GM12873 (cell line): ENCODE measurements around the gene RFTN1.

Experiments
- TF ChIP-seq, protein P1 (sequence below): IDR thresholded peaks from 2 replicates; pipeline ENCODE4 v1.5.1; 2012; ENCODE audit warnings: low read depth, mild to moderate bottlenecking, moderate library complexity, low read length, control low read depth; ENCODE audit not compliant: insufficient read depth; ENCODE audit errors: missing control alignments

The RFTN1 gene

DNA sequence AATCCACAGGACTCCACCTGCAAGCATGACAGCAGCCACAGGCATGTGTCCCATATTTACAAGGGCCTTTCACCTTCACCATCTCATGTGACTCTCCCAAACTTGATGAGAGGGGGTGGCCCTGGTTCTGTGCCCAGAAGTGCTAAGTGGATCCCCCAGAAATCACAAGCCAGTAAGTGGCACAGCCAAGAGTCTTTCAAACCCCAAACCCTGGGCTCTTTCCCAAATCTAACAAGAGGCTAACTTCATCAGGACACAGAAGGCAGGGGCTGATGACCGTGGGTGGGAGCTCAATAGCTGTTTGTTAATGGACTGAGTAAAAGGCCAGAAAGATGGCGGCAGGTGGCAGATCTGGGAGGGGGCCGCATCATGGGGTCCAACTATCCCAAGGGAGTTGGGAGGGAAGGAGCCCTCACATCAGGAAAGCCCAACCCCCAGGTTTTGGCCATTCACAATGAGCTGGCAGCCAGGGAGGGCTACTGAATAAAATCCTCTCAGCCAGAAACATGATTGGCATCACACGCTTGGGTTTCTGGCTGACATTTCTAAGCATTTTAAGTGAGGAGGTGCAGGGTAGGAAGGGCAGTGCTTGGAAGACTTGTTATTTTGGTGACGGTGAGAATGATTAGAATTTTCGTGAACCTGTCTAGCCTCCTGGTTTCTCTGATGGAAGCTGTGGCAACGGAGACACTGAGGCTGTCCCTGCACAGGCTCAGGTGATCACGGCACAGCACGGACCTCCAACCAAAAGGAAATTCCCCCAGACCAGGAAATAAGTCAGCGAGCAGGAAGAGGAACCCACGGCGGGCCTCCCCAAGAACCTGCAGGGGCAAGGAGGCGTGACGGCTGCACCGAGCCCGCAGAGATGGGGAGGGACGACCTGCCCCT, 139.2 kb downstream of the RFTN1 start:
- TF ChIP-seq, protein P1, sequence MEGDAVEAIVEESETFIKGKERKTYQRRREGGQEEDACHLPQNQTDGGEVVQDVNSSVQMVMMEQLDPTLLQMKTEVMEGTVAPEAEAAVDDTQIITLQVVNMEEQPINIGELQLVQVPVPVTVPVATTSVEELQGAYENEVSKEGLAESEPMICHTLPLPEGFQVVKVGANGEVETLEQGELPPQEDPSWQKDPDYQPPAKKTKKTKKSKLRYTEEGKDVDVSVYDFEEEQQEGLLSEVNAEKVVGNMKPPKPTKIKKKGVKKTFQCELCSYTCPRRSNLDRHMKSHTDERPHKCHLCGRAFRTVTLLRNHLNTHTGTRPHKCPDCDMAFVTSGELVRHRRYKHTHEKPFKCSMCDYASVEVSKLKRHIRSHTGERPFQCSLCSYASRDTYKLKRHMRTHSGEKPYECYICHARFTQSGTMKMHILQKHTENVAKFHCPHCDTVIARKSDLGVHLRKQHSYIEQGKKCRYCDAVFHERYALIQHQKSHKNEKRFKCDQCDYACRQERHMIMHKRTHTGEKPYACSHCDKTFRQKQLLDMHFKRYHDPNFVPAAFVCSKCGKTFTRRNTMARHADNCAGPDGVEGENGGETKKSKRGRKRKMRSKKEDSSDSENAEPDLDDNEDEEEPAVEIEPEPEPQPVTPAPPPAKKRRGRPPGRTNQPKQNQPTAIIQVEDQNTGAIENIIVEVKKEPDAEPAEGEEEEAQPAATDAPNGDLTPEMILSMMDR = no peak

DNA sequence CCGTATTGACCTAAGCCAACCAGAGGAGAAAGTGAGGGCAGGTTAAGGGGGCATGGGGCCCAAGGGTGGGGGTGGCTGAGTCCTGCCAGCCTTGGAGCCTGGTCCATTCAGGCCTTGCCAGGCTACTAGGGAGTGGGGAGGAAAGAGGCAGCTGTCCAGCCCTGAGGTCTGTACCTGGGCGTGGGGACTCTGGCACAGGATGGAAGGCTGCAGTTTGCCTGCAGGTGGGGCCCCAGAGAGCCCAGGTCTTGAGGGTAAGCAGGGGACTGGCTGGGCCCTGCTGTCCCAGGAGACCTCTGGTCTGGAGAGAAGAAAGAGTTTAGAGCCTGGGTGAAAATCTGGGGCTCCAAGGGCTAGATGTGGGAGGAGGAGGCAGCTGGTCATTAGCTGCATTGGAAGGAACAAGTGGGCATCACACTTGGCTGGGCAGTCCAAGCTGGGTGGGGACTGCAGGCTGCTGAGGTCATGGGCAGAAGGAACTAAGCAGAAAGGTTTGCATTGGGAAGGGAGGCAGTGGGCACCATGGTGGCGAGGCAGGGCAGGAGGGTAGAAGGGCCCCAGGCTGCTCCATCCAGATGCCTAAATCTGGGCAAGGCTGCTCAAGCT, 140.1 kb downstream of the RFTN1 start:
- TF ChIP-seq, protein P1 = peak; percentile 25

DNA sequence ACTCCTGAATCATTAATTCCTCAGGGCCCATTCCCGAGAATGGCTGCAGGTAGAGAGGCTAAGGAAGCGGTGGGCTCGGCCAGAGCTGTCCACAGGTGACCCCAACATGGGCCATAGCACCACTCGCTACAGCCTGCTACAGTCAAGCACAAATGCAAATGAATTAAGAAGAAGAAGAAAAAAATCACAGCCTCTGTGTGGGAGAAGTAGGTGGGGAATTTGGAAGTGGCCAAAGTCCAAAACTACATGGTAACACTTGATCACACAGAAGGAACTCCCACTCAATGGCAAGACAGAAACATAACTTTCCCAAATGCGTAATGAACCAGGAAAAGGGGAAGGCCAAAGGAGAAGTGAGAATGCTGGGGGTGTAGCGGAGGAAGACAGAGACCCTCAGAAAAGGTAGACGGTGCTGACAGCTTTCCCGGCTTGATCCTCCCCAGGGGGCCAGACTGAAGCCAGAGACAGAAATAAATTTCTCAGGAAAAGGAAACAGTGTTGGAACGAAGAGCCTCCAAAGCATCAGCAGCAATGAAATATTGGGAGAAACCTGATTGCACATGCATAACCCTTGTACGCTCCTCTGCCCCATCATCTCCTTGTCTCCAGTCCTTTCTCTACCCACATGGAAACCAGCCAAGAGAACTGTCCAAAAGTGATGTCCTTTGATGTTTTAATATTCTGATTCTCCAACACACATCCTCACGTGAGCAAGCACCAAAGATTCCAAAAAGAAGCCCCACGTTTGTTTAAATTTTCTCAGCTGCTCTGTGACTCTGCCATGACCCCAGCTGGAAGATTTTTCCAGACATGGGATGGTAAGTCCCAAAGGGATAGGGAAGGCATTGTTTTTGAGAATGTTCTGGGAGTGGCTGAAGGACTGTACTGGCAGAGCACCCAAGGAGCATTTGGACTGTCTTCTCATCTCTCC, 140.9 kb downstream of the RFTN1 start:
- TF ChIP-seq, protein P1 = no peak

DNA sequence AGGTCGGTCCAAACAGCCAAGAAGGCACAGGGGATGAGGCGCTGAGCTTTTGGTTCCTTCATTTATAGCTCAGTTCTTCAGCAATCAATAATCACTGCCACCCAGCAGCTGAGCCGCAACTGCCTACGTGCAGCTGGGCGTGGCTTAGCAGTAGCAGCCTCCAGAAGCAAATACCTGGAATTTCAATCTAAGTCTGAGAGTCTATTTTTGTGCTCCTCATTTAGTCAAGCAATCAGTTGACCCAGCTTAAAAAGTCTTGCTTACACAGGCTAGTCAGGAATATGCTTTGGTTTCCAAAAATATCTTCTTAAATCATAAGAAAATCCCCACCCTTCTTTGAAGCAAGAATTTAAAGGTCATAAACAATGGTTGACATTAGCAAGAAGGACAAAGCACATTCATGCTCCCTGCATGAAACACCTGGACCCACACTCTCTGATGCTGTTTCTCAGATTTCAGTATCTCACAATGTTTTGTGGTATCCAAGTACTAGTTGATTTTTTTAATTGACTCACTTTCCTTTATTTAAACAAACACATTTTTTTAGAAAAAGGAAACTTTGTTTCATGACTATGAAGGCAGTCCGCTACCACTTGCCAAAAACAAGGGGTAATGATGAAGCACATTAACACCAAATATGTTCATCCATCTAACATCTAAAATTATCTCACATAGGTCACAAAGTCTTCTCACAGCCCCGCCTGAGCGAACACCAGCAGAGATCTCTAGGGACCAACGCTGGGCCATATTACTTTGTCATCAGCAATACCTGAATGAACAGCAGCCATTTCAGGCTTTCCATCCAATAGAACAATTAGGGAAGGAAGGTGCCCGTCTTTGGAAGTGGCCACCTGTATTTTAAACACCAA, 142.4 kb downstream of the RFTN1 start:
- TF ChIP-seq, protein P1 = no peak

DNA sequence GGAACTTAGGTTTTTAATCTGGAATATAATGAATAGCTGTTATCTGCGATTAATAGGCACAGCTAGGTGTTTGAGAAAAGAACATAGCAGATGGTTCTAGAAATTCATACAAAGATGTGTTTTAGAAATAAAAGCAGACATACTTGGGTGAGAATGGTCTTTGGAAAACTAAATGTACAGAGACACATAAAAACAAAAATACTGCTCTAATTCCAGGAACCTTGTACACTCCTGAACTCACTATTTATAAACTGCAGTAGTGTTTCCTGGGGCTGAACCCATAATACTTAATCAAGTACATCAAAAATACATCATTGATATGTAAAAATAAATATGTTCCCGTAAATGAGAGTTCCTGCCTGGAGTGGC, 143.0 kb downstream of the RFTN1 start:
- TF ChIP-seq, protein P1 = no peak

DNA sequence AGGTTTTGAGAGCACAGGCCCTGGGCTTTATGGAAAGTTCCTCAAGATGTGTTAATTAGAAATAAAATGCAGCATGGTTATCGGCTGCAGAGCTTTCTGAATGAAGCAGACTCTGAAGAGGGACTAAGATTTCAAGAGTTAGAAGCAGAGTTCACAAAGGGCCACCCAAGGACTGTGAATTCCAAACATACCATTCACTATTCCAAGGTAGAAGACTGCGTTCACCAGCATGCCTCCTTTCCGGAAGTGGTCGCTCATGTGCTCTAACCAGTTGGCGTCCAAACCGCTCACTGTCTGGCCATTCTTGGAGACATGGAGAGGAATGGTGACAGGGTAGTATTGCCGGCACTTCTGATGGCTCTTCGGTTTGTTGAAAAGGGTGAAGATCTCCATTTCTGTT, 143.6 kb downstream of the RFTN1 start:
- TF ChIP-seq, protein P1 = no peak
